ENCODE measurements around the gene MZT2B. TPM values are rescaled to one million over a fixed set of nuclear protein-coding genes. Genes with fewer than 3 reads are reported as not detected.
"Not testable (repeated sequence)": the region's sequence is repeated elsewhere in the genome, so short reads cannot be mapped to it uniquely, and the experiment has no call there.

The MZT2B gene
- total RNA-seq, 1 experiment from 2014 or later = 198 TPM

DNA sequence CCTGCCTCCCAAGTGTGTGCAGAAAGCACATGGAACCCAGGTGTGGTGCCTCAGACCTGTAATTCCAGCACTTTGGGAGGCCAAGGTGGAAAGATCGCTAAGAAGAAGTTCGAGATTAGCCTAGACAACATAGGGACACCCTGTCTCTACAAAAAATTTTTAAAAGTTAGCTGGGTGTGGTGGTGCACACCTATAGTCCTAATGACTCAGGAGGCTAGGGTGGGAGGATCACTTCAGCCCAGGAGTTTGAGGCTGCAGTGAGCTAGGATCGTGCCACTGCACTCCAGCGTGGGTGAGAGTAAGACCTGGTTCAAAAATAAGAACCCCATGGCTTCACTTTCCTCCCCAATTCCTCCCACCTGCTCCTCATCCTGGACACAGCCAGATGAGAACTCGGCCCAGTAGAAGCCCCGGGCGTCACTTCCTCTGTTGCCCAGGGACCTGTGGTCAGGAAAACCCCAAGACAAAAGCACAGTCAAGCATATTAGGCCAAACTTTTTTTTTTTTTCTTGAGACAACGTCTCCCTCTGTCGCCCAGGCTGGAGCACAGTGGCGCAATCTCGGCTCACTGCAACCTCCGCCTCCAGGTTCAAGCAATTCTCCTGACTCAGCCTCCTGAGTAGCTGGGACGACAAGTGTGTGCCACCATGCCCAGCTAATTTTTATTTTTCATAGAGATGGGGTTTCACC lies 24.1 kb upstream of the MZT2B start:
- H4K8ac ChIP-seq (replicated peaks; ENCODE audit: insufficient read length, low read depth, low read length); H2BK20ac ChIP-seq (ENCODE audit: low read depth, low read length, poor library complexity, severe bottlenecking); H4K91ac ChIP-seq (ENCODE audit: insufficient read length, low read depth, low read length); H3K4me3 Mint-ChIP-seq; H3K4me1 ChIP-seq (ENCODE audit: insufficient read depth, low read length); H3K14ac ChIP-seq (ENCODE audit: insufficient read depth, low read length); H2BK120ac ChIP-seq (ENCODE audit: low read depth, low read length, poor library complexity, severe bottlenecking); H2BK12ac ChIP-seq (ENCODE audit: insufficient read length, low read depth, low read length); H3K27ac ChIP-seq (ENCODE audit: insufficient read length, low read depth, low read length); H3K4me2 ChIP-seq (ENCODE audit: insufficient read depth, insufficient read length, low read length); H2BK15ac ChIP-seq (ENCODE audit: low read depth, low read length); H2AFZ ChIP-seq (ENCODE audit: low read length); H3K27me3 ChIP-seq (ENCODE audit: insufficient read depth, low read length); H3K23me2 ChIP-seq (ENCODE audit: insufficient read length, low read depth, low read length, poor library complexity, severe bottlenecking); H3K56ac ChIP-seq (ENCODE audit: insufficient read length, low read depth, low read length); H2BK5ac ChIP-seq (ENCODE audit: insufficient read length, low read length); H3K9ac ChIP-seq (ENCODE audit: extremely low read depth, insufficient read length, low read length); H3K18ac ChIP-seq (ENCODE audit: insufficient read length, low read depth, low read length); H3K79me1 ChIP-seq (ENCODE audit: insufficient read depth, low read depth, low read length, poor library complexity, severe bottlenecking); H3K79me2 ChIP-seq (ENCODE audit: insufficient read depth, low read length); H3T11ph ChIP-seq (ENCODE audit: low read length); H4K5ac ChIP-seq (ENCODE audit: insufficient read length, low read depth, low read length); H3K4me1 Mint-ChIP-seq; DNase-seq; H3K4ac ChIP-seq (ENCODE audit: low read depth, low read length); H3K9me3 ChIP-seq (ENCODE audit: control insufficient read depth, low read depth, low read length); H3K27me3 Mint-ChIP-seq (ENCODE audit: low read depth); H4K20me1 ChIP-seq (ENCODE audit: control insufficient read depth, insufficient read depth, insufficient read length); H3K23ac ChIP-seq (ENCODE audit: insufficient read length, low read depth, low read length); H2AK5ac ChIP-seq (ENCODE audit: insufficient read length, low read length); H3K9me3 Mint-ChIP-seq: not testable (repeated sequence)
- WGBS (ENCODE audit: extremely low coverage, insufficient read length, low lambda C conversion rate) = no CpG with 5 or more reads among the region's 13 CpGs
- H3K36me3 Mint-ChIP-seq (ENCODE audit: insufficient read depth in 1 of 3, low read depth in 3 of 3) = peaks cover 8 to 48% (median 40%) of the 10 kb centered on the region in 3 experiments; a peak in 6 of 7 replicates
- peak overlapping the region in 1 of 3 experiments; percentile 51; a peak in 1 of 7 replicates for H3K27ac Mint-ChIP-seq

All from H9 (cell line).